A549 (cell line): ENCODE measurements around the gene PTPDC1.

ENCODE experiments used
- CEBPB ChIP-seq, 2 experiments: fragments of >200 bp in 1 of 2; sonication (Bioruptor Twin) in 1 of 2; formaldehyde crosslinking in 1 of 2; IDR thresholded peaks; 2 replicates each; pipeline ENCODE4 v1.6.1; 2012 to 2016
- EP300 ChIP-seq, 2 experiments: fragments of >200 bp; sonication (Bioruptor Twin); formaldehyde crosslinking; IDR thresholded peaks; 2 replicates in 1 of 2; 3 replicates in 1 of 2; pipeline ENCODE4 v1.6.1; 2016 to 2017
- KDM1A ChIP-seq: fragments of 200-600 bp; sonication (generic); IDR thresholded peaks from 2 replicates; pipeline ENCODE4 v1.6.1; 2016; ENCODE audit warnings: low read depth, mild to moderate bottlenecking
- POLR2A ChIP-seq: IDR thresholded peaks from 2 replicates; pipeline ENCODE4 v1.6.1; 2012; ENCODE audit warnings: mild to moderate bottlenecking, low read length
- RFX5 ChIP-seq: fragments of 450-650 bp; IDR thresholded peaks from 2 replicates; pipeline ENCODE4 v1.7.1; 2014; ENCODE audit warnings: antibody characterized with exemption, mild to moderate bottlenecking, moderate library complexity
- SMC3 ChIP-seq: fragments of >200 bp; sonication (Bioruptor Twin); formaldehyde crosslinking; IDR thresholded peaks from 3 replicates; pipeline ENCODE4 v1.6.1; 2018; ENCODE audit warnings: inconsistent platforms
- TFCP2L1 ChIP-seq: fragments of 250-450 bp; sonication (Bioruptor Pico); IDR thresholded peaks from 2 replicates; pipeline ENCODE4 v1.5.0; 2021; ENCODE audit warnings: mild to moderate bottlenecking
- ZC3H11A ChIP-seq: fragments of 450-650 bp; IDR thresholded peaks from 2 replicates; pipeline ENCODE4 v1.6.1; 2014; ENCODE audit warnings: antibody characterized with exemption, mild to moderate bottlenecking
- ZFP36 ChIP-seq: fragments of 450-650 bp; IDR thresholded peaks from 2 replicates; pipeline ENCODE4 v1.6.1; 2014; ENCODE audit warnings: borderline replicate concordance; ENCODE audit not compliant: partially characterized antibody
- TF ChIP-seq, protein P1 (sequence below): fragments of >200 bp; sonication (Bioruptor Twin); formaldehyde crosslinking; IDR thresholded peaks from 3 replicates; pipeline ENCODE4 v1.5.1; 2016
- TF ChIP-seq, protein P2 (sequence below): fragments of 450-650 bp; IDR thresholded peaks from 2 replicates; pipeline ENCODE4 v1.6.1; 2014; ENCODE audit warnings: antibody characterized with exemption
- TF ChIP-seq, protein P3 (sequence below): IDR thresholded peaks from 2 replicates; pipeline ENCODE4 v1.6.1; 2012

DNA sequence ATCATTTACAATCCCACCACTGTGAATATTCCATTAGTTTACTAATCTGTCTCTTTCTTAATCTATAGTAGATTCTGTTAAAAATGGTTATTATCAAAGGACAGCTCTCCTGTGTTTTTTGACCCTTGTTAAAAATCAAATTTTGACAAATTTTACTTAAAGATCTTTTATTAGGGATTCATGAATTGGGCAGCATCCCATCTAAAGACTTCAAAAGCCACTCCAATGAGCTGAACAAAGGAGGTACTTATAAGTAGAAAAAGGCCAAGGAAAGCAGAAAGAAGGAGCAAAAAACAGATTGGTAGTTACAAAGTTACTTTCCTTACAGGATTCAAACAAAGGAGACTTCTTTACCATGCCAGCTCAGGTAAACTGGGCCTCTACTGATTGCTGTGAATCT is 44.5 kb upstream of the PTPDC1 start:
- TF ChIP-seq TFCP2L1 (CRISPR knock-in tag), result no peak
- no peak for TF ChIP-seq POLR2A
- no peak for TF ChIP-seq KDM1A
- no peak for TF ChIP-seq SMC3
- no peak for TF ChIP-seq ZC3H11A
- no peak for TF ChIP-seq CEBPB (IDR thresholded peaks at IDR 0.05)
- TF ChIP-seq, protein P1, sequence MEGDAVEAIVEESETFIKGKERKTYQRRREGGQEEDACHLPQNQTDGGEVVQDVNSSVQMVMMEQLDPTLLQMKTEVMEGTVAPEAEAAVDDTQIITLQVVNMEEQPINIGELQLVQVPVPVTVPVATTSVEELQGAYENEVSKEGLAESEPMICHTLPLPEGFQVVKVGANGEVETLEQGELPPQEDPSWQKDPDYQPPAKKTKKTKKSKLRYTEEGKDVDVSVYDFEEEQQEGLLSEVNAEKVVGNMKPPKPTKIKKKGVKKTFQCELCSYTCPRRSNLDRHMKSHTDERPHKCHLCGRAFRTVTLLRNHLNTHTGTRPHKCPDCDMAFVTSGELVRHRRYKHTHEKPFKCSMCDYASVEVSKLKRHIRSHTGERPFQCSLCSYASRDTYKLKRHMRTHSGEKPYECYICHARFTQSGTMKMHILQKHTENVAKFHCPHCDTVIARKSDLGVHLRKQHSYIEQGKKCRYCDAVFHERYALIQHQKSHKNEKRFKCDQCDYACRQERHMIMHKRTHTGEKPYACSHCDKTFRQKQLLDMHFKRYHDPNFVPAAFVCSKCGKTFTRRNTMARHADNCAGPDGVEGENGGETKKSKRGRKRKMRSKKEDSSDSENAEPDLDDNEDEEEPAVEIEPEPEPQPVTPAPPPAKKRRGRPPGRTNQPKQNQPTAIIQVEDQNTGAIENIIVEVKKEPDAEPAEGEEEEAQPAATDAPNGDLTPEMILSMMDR, result no peak
- TF ChIP-seq, protein P2, sequence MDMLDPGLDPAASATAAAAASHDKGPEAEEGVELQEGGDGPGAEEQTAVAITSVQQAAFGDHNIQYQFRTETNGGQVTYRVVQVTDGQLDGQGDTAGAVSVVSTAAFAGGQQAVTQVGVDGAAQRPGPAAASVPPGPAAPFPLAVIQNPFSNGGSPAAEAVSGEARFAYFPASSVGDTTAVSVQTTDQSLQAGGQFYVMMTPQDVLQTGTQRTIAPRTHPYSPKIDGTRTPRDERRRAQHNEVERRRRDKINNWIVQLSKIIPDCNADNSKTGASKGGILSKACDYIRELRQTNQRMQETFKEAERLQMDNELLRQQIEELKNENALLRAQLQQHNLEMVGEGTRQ, result no peak
- no peak for TF ChIP-seq EP300 (IDR thresholded peaks at IDR 0.05)
- TF ChIP-seq ZFP36, result no peak
- TF ChIP-seq, protein P3, sequence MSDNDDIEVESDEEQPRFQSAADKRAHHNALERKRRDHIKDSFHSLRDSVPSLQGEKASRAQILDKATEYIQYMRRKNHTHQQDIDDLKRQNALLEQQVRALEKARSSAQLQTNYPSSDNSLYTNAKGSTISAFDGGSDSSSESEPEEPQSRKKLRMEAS, result no peak
- no peak for TF ChIP-seq RFX5
